ENCODE results near the gene PKP4. TPM values are rescaled to one million over a fixed set of nuclear protein-coding genes. Genes with fewer than 3 reads are reported as not detected.

The PKP4 gene
- total RNA-seq, 3 donors from 2014 or later: 41.6 to 59.1 (median 51.1) TPM

GRCh38 chr2:158634627-158635026, 177.9 kb downstream of the PKP4 start:
- Histone ChIP-seq H3K4me3 (no peak overlapping the region), H3K4me1 (ENCODE audit: low read depth) (no peaks in the 10 kb centered on the region), H3K36me3 (ENCODE audit: low read depth) (no peaks in the 10 kb centered on the region), H3K9me3 (no peaks in the 10 kb centered on the region)
- ATAC-seq (no peak), DNase-seq (no peak)
- intact Hi-C loops (cut with DNase I, micrococcal nuclease): no loop called here
- TF ChIP-seq CTCF (IDR thresholded peaks at IDR 0.05): no peak

- no peak for TF ChIP-seq CTCF (IDR thresholded peaks at IDR 0.05)
- intact Hi-C loops (cut with DNase I, micrococcal nuclease): no loop called here
- ATAC-seq (no peak), DNase-seq (no peak)
- Histone ChIP-seq H3K36me3 (ENCODE audit: low read depth) (no peaks in the 10 kb centered on the region), H3K4me3 (no peak overlapping the region), H3K9me3 (no peaks in the 10 kb centered on the region), H3K4me1 (ENCODE audit: low read depth) (no peaks in the 10 kb centered on the region)
Observed at GRCh38 chr2:158635961-158636601, 179.3 kb downstream of the PKP4 start.

- Histone ChIP-seq H3K4me3 (no peak overlapping the region), H3K9me3 (no peaks in the 10 kb centered on the region), H3K4me1 (ENCODE audit: low read depth) (no peaks in the 10 kb centered on the region), H3K36me3 (ENCODE audit: low read depth) (no peaks in the 10 kb centered on the region)
- ATAC-seq: no peak
- no peak for TF ChIP-seq CTCF (IDR thresholded peaks at IDR 0.05)
- intact Hi-C loops (cut with DNase I, micrococcal nuclease): no loop called here
- DNase-seq: no peak
Observed at GRCh38 chr2:158637357-158637756, 180.6 kb downstream of the PKP4 start.

GRCh38 chr2:158644139-158644538, 187.4 kb downstream of the PKP4 start:
- no peak overlapping the region for H3K4me3 ChIP-seq
- ATAC-seq (no peak), DNase-seq (no peak)
- H3K9me3 ChIP-seq: no peaks in the 10 kb centered on the region
- no peak for TF ChIP-seq CTCF (IDR thresholded peaks at IDR 0.05)
- intact Hi-C loops (cut with DNase I, micrococcal nuclease): no loop called here
- H3K36me3 ChIP-seq (ENCODE audit: low read depth): no peaks in the 10 kb centered on the region
- H3K4me1 ChIP-seq (ENCODE audit: low read depth): no peaks in the 10 kb centered on the region

GRCh38 chr2:158645299-158645698, 188.5 kb downstream of the PKP4 start:
- ATAC-seq: no peak
- TF ChIP-seq CTCF (IDR thresholded peaks at IDR 0.05): no peak
- no peak for DNase-seq
- Histone ChIP-seq H3K36me3 (ENCODE audit: low read depth) (no peaks in the 10 kb centered on the region), H3K4me3 (no peak overlapping the region), H3K9me3 (no peaks in the 10 kb centered on the region), H3K4me1 (ENCODE audit: low read depth) (no peaks in the 10 kb centered on the region)
- intact Hi-C loops (cut with DNase I, micrococcal nuclease): no loop called here

Data from mucosa of descending colon (tissue), 3 donors.